Measurements from ENCODE around the gene PDAP1. TPM values are rescaled to one million over a fixed set of nuclear protein-coding genes. Genes with fewer than 3 reads are reported as not detected.
"Not testable (repeated sequence)": the region's sequence is repeated elsewhere in the genome, so short reads cannot be mapped to it uniquely, and the experiment has no call there.

PDAP1 gene
- total RNA-seq, 2 donors from 2014 or later, result 84.1 to 95.6 TPM

GRCh38 chr7:99431756-99432540, 23.6 kb upstream of the PDAP1 start:
- DNase-seq (ENCODE audit: low spot score); intact Hi-C loops (cut with DNase I): not testable (repeated sequence)

- DNase-seq (ENCODE audit: low spot score), result no peak
- intact Hi-C loops (cut with DNase I), result loop anchor here in 1 of 2 donors (10.0 kb wide), 1 partner anchor 1955 kb away; no protein-coding TSS in a partner anchor
Observed at GRCh38 chr7:99429756-99430155, 21.4 kb upstream of the PDAP1 start.

GRCh38 chr7:99428972-99429566, 20.7 kb upstream of the PDAP1 start:
- DNase-seq (ENCODE audit: low spot score), result no peak
- intact Hi-C loops (cut with DNase I), result loop anchor here in 1 of 2 donors (10.0 kb wide), 1 partner anchor 1954 kb away; no protein-coding TSS in a partner anchor

- intact Hi-C loops (cut with DNase I), result loop anchor here in 1 of 2 donors (10.0 kb wide), 1 partner anchor 1950 kb away; no protein-coding TSS in a partner anchor
- no peak for DNase-seq (ENCODE audit: low spot score)
Observed at GRCh38 chr7:99424932-99425730, 16.7 kb upstream of the PDAP1 start.

GRCh38 chr7:99422625-99423024, 14.2 kb upstream of the PDAP1 start:
- DNase-seq (ENCODE audit: low spot score), result no peak
- intact Hi-C loops (cut with DNase I), result loop anchor here in 1 of 2 donors (10.0 kb wide), 1 partner anchor 1948 kb away; no protein-coding TSS in a partner anchor

GRCh38 chr7:99422186-99422585, 13.8 kb upstream of the PDAP1 start:
- DNase-seq (ENCODE audit: low spot score), result no peak
- intact Hi-C loops (cut with DNase I), result loop anchor here in 1 of 2 donors (10.0 kb wide), 1 partner anchor 1947 kb away; no protein-coding TSS in a partner anchor

GRCh38 chr7:99420986-99421385, 12.6 kb upstream of the PDAP1 start:
- intact Hi-C loops (cut with DNase I), result loop anchor here in 1 of 2 donors (10.0 kb wide), 1 partner anchor 1946 kb away; no protein-coding TSS in a partner anchor
- DNase-seq (ENCODE audit: low spot score), result no peak

- DNase-seq (ENCODE audit: low spot score), result no peak
- intact Hi-C loops (cut with DNase I), result loop anchor here in 1 of 2 donors (10.0 kb wide), 1 partner anchor 1945 kb away; no protein-coding TSS in a partner anchor
Observed at GRCh38 chr7:99420213-99420612, 11.8 kb upstream of the PDAP1 start.

GRCh38 chr7:99419323-99420021, 11.1 kb upstream of the PDAP1 start:
- intact Hi-C loops (cut with DNase I), result loop anchor here in 1 of 2 donors (10.0 kb wide), 1 partner anchor 1945 kb away; no protein-coding TSS in a partner anchor
- no peak for DNase-seq (ENCODE audit: low spot score)

GRCh38 chr7:99418260-99418659, 9.9 kb upstream of the PDAP1 start:
- DNase-seq (ENCODE audit: low spot score), result no peak
- intact Hi-C loops (cut with DNase I), result no loop called here

- peak; percentile 92 for DNase-seq (ENCODE audit: low spot score)
- intact Hi-C loops (cut with DNase I), result not testable (repeated sequence)
Observed at GRCh38 chr7:99415513-99416127, 7.2 kb upstream of the PDAP1 start.

- intact Hi-C loops (cut with DNase I), result no loop called here
- no peak for DNase-seq (ENCODE audit: low spot score)
Observed at GRCh38 chr7:99410635-99411034, 2.2 kb upstream of the PDAP1 start.

- intact Hi-C loops (cut with DNase I), result loop anchor here in 1 of 2 donors (5.0 kb wide), 1 partner anchor 42 kb away; no protein-coding TSS in a partner anchor
Observed at GRCh38 chr7:99409806-99410205, 1.4 kb upstream of the PDAP1 start.

GRCh38 chr7:99409192-99409572, 785 bp upstream of the PDAP1 start:
- DNase-seq (ENCODE audit: low spot score), result no peak
- intact Hi-C loops (cut with DNase I), result loop anchor here in 1 of 2 donors (5.0 kb wide), 1 partner anchor 43 kb away; no protein-coding TSS in a partner anchor

More at GRCh38 chr7:99409806-99410205, 1.4 kb upstream of the PDAP1 start:
- DNase-seq (ENCODE audit: low spot score), result no peak

- intact Hi-C loops (cut with DNase I), result loop anchor here in 1 of 2 donors (5.0 kb wide), 1 partner anchor 44 kb away; no protein-coding TSS in a partner anchor
- DNase-seq (ENCODE audit: low spot score), result peak; percentile 95
Observed at GRCh38 chr7:99407872-99408378, 472 bp downstream of the PDAP1 start.

GRCh38 chr7:99406557-99406956, 1.8 kb downstream of the PDAP1 start:
- DNase-seq (ENCODE audit: low spot score), result no peak
- intact Hi-C loops (cut with DNase I), result loop anchor here in 1 of 2 donors (5.0 kb wide), 1 partner anchor 46 kb away; no protein-coding TSS in a partner anchor

- no peak for DNase-seq (ENCODE audit: low spot score)
- intact Hi-C loops (cut with DNase I), result loop anchor here in 1 of 2 donors (5.0 kb wide), 1 partner anchor 47 kb away; no protein-coding TSS in a partner anchor
Observed at GRCh38 chr7:99404977-99405320, 3.4 kb downstream of the PDAP1 start.
